Loucy (cell line): ENCODE data around the gene BCAN.

Source experiments
- H2AFZ ChIP-seq: fragments of 200-600 bp; sonication (generic); 2 replicates; pipeline ENCODE4 v1.6.0; 2016; ENCODE audit warnings: antibody characterized with exemption, mild to moderate bottlenecking, low read length, moderate library complexity
- H3F3A ChIP-seq: fragments of 200-600 bp; 2 replicates; pipeline ENCODE4 v1.6.0; 2016; ENCODE audit warnings: antibody characterized with exemption, low read depth, mild to moderate bottlenecking
- H3K27me3 ChIP-seq: fragments of 200-600 bp; sonication (generic); 2 replicates; pipeline ENCODE4 v1.6.1; 2014; ENCODE audit warnings: low read length, mild to moderate bottlenecking; ENCODE audit not compliant: insufficient read depth, poor library complexity, severe bottlenecking
- H3K36me3 ChIP-seq: fragments of 200-600 bp; sonication (generic); 2 replicates; pipeline ENCODE4 v1.6.1; 2016; ENCODE audit warnings: low read length; ENCODE audit not compliant: insufficient read depth
- H3K4me1 ChIP-seq: fragments of 200-600 bp; sonication (generic); 2 replicates; pipeline ENCODE4 v1.5.1; 2014; ENCODE audit warnings: low read length, mild to moderate bottlenecking; ENCODE audit not compliant: insufficient read depth, poor library complexity, severe bottlenecking
- H3K4me2 ChIP-seq: fragments of 200-600 bp; sonication (generic); 2 replicates; pipeline ENCODE4 v1.6.0; 2014; ENCODE audit warnings: antibody characterized with exemption, low read length, low read depth, mild to moderate bottlenecking; ENCODE audit not compliant: poor library complexity, severe bottlenecking
- H3K4me3 ChIP-seq: fragments of 200-600 bp; sonication (generic); 2 replicates; pipeline ENCODE4 v1.5.1; 2014; ENCODE audit warnings: low read length, mild to moderate bottlenecking, mixed read lengths; ENCODE audit not compliant: poor library complexity, severe bottlenecking
- H3K79me2 ChIP-seq: fragments of 200-600 bp; sonication (generic); 2 replicates; pipeline ENCODE4 v1.6.1; 2014; ENCODE audit warnings: low read length; ENCODE audit not compliant: insufficient read depth
- H3K9ac ChIP-seq: fragments of 200-600 bp; sonication (generic); 2 replicates; pipeline ENCODE4 v1.6.0; 2014; ENCODE audit warnings: mild to moderate bottlenecking, low read depth, low read length, moderate library complexity; ENCODE audit not compliant: poor library complexity, severe bottlenecking
- H3K9me2 ChIP-seq: fragments of 200-600 bp; sonication (generic); replicated peaks from 2 replicates; pipeline ENCODE4 v1.6.1; 2016; ENCODE audit warnings: low read depth, low read length, mixed read lengths
- H3K9me3 ChIP-seq: fragments of 200-600 bp; sonication (generic); 2 replicates; pipeline ENCODE4 v1.6.1; 2014; ENCODE audit warnings: mild to moderate bottlenecking, antibody characterized with exemption, low read length, low read depth; ENCODE audit not compliant: insufficient read depth
- H4K20me1 ChIP-seq: fragments of 200-600 bp; sonication (generic); 2 replicates; pipeline ENCODE4 v1.6.0; 2014; ENCODE audit warnings: antibody characterized with exemption, low read length, mild to moderate bottlenecking; ENCODE audit not compliant: insufficient read depth, poor library complexity, severe bottlenecking
- EZH2phosphoT487 ChIP-seq: fragments of 200-600 bp; IDR thresholded peaks from 2 replicates; pipeline ENCODE4 v1.6.1; 2018; ENCODE audit warnings: antibody characterized with exemption, mild to moderate bottlenecking, moderate library complexity, borderline replicate concordance
- TF ChIP-seq, protein P1 (sequence below): fragments of 200-600 bp; sonication (generic); conservative IDR thresholded peaks from 2 replicates; pipeline ENCODE4 v1.5.1; 2014; ENCODE audit warnings: mild to moderate bottlenecking, antibody characterized with exemption, low read length

Gene BCAN

DNA sequence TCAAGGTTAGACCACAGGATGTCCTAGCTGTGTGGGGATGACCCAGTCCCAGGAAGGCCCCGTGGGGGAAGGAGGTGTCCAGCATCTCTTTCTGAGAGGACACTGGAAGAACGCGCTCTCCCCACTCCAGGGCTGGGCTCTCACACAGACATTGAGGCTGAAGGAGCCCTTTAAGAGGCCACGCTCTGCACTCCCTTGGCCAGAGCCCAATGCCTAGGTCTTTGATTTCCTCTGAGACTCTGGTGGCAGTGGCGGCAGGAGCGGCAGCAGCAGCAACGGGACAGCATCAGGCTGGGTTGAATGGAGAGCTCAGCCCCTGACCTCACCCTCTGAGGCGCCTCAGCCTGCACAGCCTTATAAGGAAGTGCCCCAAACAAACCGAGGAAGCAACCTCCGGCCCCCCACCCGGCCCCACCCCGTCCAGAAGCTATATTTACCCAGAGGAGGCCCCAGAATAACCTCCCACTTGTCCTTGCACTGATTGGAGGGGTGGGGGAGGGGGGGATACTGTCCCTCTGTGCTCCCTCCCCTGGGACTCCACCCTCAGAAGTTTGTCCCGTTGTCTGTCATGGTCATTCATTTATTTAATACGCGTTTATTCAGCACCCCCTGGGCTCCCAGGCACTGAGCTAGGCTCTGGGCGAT is 23.0 kb downstream of the BCAN start:
- no peak overlapping the region for H3K4me3 ChIP-seq
- no peak overlapping the region for H3K4me2 ChIP-seq
- H3K36me3 ChIP-seq = no peaks in the 10 kb centered on the region
- no peak overlapping the region for H3K9ac ChIP-seq
- H3F3A ChIP-seq = peaks cover 2% of the 10 kb centered on the region; the same call in 1 of the 2 replicates
- H4K20me1 ChIP-seq = no peaks in the 10 kb centered on the region
- no peaks in the 10 kb centered on the region for H3K9me3 ChIP-seq
- H3K27me3 ChIP-seq = no peaks in the 10 kb centered on the region
- H2AFZ ChIP-seq = no peak overlapping the region
- H3K9me2 ChIP-seq = no peaks in the 10 kb centered on the region
- H3K4me1 ChIP-seq = peaks cover 30% of the 10 kb centered on the region
- TF ChIP-seq, protein P1, sequence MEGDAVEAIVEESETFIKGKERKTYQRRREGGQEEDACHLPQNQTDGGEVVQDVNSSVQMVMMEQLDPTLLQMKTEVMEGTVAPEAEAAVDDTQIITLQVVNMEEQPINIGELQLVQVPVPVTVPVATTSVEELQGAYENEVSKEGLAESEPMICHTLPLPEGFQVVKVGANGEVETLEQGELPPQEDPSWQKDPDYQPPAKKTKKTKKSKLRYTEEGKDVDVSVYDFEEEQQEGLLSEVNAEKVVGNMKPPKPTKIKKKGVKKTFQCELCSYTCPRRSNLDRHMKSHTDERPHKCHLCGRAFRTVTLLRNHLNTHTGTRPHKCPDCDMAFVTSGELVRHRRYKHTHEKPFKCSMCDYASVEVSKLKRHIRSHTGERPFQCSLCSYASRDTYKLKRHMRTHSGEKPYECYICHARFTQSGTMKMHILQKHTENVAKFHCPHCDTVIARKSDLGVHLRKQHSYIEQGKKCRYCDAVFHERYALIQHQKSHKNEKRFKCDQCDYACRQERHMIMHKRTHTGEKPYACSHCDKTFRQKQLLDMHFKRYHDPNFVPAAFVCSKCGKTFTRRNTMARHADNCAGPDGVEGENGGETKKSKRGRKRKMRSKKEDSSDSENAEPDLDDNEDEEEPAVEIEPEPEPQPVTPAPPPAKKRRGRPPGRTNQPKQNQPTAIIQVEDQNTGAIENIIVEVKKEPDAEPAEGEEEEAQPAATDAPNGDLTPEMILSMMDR = no peak
- TF ChIP-seq EZH2phosphoT487 = no peak
- peaks cover 11% of the 10 kb centered on the region; the same call in 1 of the 2 replicates for H3K79me2 ChIP-seq

DNA sequence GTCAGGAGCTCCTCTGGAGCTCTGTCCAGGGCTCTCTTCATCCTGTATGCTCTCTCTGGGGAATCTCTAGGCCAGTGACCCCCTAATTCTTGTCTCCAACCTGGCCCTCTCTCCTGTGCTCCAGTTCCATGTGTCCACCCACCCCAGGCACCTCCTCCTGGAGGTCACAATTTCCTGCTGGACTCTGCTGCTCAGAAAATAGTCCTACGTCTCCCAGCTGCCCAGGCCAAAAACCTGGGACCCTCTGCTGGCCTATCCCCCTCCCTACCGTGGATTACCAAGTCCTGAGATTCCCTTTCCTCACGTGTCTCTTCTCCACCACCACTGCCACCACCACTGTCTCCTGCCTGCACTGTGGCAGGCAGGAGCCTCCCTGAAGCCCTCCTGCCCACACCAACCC is 23.6 kb downstream of the BCAN start:
- peaks cover 26% of the 10 kb centered on the region for H3K4me1 ChIP-seq
- TF ChIP-seq, protein P1 = no peak
- TF ChIP-seq EZH2phosphoT487 = no peak
- no peaks in the 10 kb centered on the region for H3K27me3 ChIP-seq
- no peak overlapping the region for H3K9ac ChIP-seq
- H3K9me2 ChIP-seq = no peaks in the 10 kb centered on the region
- peaks cover 7% of the 10 kb centered on the region; the same call in 1 of the 2 replicates for H3K79me2 ChIP-seq
- H3K4me3 ChIP-seq = no peak overlapping the region
- H3F3A ChIP-seq = peaks cover under 1% of the 10 kb centered on the region; the same call in 1 of the 2 replicates
- H2AFZ ChIP-seq = no peak overlapping the region
- H3K9me3 ChIP-seq = no peaks in the 10 kb centered on the region
- H3K36me3 ChIP-seq = no peaks in the 10 kb centered on the region
- H3K4me2 ChIP-seq = no peak overlapping the region
- H4K20me1 ChIP-seq = no peaks in the 10 kb centered on the region

DNA sequence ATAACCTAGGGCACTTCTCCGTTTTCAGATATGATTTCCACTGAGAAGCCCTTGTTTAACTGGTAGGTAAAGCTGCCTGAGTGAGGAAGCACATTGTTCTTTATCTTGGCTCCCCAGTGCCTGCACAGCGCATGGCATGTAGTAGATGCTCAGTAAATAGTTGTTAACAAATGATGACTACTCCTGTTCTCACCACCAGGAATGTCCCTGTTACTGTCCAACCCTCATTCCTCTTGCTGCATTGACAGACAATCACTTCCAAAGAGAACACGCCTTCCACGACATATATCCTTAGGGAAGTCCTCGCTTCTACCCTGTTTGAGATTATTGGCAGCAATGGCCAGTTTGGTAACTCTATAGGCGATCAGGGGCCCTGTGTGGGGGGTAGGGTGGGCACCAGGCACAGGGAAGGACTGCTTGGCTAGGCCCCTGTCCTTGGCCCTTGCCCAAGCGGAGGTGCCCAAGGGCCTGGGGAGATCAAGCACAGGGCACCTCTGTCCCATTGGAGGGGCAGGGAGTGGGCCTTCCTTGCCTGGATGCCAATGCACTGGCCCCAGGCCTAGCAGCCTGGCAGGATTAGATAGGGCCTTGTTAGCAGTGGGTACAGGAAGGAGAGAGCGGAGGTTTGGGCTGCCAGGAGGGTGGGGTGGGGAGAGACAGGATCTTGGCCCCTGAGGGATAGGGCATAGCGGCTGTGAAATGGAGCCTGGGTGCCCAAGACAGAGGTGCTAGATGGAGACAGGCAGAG is 25.1 kb downstream of the BCAN start:
- Histone ChIP-seq H3K4me2 (no peak overlapping the region), H3K4me1 (peaks cover 13% of the 10 kb centered on the region), H3F3A (no peaks in the 10 kb centered on the region), H3K79me2 (no peaks in the 10 kb centered on the region), H3K9ac (no peak overlapping the region), H3K9me3 (no peaks in the 10 kb centered on the region), H3K4me3 (no peak overlapping the region), H4K20me1 (no peaks in the 10 kb centered on the region), H3K27me3 (no peaks in the 10 kb centered on the region), H3K9me2 (no peaks in the 10 kb centered on the region), H3K36me3 (no peaks in the 10 kb centered on the region), H2AFZ (no peak overlapping the region)
- TF ChIP-seq EZH2phosphoT487 = no peak
